ENCODE results near the gene OR10J5.

DNA sequence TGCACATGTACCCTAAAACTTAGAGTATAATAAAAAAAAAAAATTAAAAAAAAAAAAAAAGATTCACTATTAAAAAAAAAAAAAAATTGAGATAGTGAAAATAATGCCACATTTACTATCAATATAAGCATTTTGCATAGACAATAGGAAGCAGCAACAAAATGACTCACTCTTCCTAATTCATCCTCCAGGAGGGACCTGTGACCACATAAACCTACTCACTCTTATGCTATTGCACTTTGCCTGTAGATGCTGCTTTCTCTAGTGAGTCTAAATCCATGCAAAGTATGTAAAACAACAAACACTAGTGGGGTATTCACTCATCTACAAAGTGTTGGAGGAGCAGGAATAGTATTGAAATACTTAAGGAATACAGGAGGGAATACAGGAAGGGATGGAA is 2.9 kb downstream of the OR10J5 start:
- no peak for TF ChIP-seq EZH2 (IDR thresholded peaks at IDR 0.05)
- no peak for TF ChIP-seq POLR2AphosphoS5 (IDR thresholded peaks at IDR 0.05; ENCODE audit: borderline replicate concordance, low read depth, low read length)
- TF ChIP-seq FOXP2 (optimal IDR thresholded peaks at IDR 0.05; ENCODE audit: control extremely low read depth, extremely low read length, insufficient read depth) = no peak
